ENCODE results near the gene CD247.

The CD247 gene

GRCh38 chr1:167524651-167525050 is 6.3 kb upstream of the CD247 start:
- H3K4me2 ChIP-seq (ENCODE audit: insufficient read depth, low read length), result no peak overlapping the region
- no peaks in the 10 kb centered on the region for H3K79me2 ChIP-seq (ENCODE audit: insufficient read depth, low read length)
- H3K27me3 ChIP-seq (ENCODE audit: insufficient read depth, low read length, poor library complexity), result no peaks in the 10 kb centered on the region
- H3K27ac ChIP-seq (ENCODE audit: low read length), result no peak overlapping the region
- TF ChIP-seq EZH2 (IDR thresholded peaks at IDR 0.05; ENCODE audit: borderline replicate concordance, low read depth, low read length, severe bottlenecking), result no peak
- no peak for TF ChIP-seq CTCF (IDR thresholded peaks at IDR 0.05; ENCODE audit: borderline replicate concordance, extremely low read depth, low read length, poor library complexity, severe bottlenecking)
- no peak overlapping the region for H3K4me3 ChIP-seq (ENCODE audit: low read depth in 1 of 2, low read length in 2 of 2)
- H3K36me3 ChIP-seq (ENCODE audit: insufficient read depth, low read length), result no peaks in the 10 kb centered on the region
- DNase-seq (no peak), ATAC-seq (ENCODE audit: insufficient read depth, low read depth) (no peak)
- no peak overlapping the region for H2AFZ ChIP-seq (ENCODE audit: low read depth, low read length)
- peaks cover 4% of the 10 kb centered on the region for H3K4me1 ChIP-seq (ENCODE audit: insufficient read depth, low read length)
- no peaks in the 10 kb centered on the region for H3K9me3 ChIP-seq (ENCODE audit: insufficient read depth, low read length, severe bottlenecking)
- no peak overlapping the region for H3K9ac ChIP-seq (ENCODE audit: low read depth, low read length)
- H4K20me1 ChIP-seq (ENCODE audit: insufficient read depth, low read length), result no peaks in the 10 kb centered on the region

GRCh38 chr1:167522246-167522645 is 3.9 kb upstream of the CD247 start:
- Histone ChIP-seq H3K9me3 (ENCODE audit: insufficient read depth, low read length, severe bottlenecking) (no peaks in the 10 kb centered on the region), H4K20me1 (ENCODE audit: insufficient read depth, low read length) (no peaks in the 10 kb centered on the region), H3K4me3 (ENCODE audit: low read depth in 1 of 2, low read length in 2 of 2) (no peak overlapping the region), H3K36me3 (ENCODE audit: insufficient read depth, low read length) (no peaks in the 10 kb centered on the region; the same call in 1 of the 2 replicates), H3K9ac (ENCODE audit: low read depth, low read length) (no peak overlapping the region), H3K4me2 (ENCODE audit: insufficient read depth, low read length) (no peak overlapping the region), H3K79me2 (ENCODE audit: insufficient read depth, low read length) (peaks cover 14% of the 10 kb centered on the region), H2AFZ (ENCODE audit: low read depth, low read length) (no peak overlapping the region), H3K27ac (ENCODE audit: low read length) (no peak overlapping the region), H3K4me1 (ENCODE audit: insufficient read depth, low read length) (peaks cover 21% of the 10 kb centered on the region), H3K27me3 (ENCODE audit: insufficient read depth, low read length, poor library complexity) (no peaks in the 10 kb centered on the region)
- TF ChIP-seq CTCF (IDR thresholded peaks at IDR 0.05; ENCODE audit: borderline replicate concordance, extremely low read depth, low read length, poor library complexity, severe bottlenecking) (no peak), EZH2 (IDR thresholded peaks at IDR 0.05; ENCODE audit: borderline replicate concordance, low read depth, low read length, severe bottlenecking) (no peak)
- ATAC-seq (ENCODE audit: insufficient read depth, low read depth), result no peak
- DNase-seq, result no peak

GRCh38 chr1:167520711-167521206 is 2.4 kb upstream of the CD247 start:
- ATAC-seq (ENCODE audit: insufficient read depth, low read depth), result no peak
- no peaks in the 10 kb centered on the region for H3K9me3 ChIP-seq (ENCODE audit: insufficient read depth, low read length, severe bottlenecking)
- TF ChIP-seq EZH2 (IDR thresholded peaks at IDR 0.05; ENCODE audit: borderline replicate concordance, low read depth, low read length, severe bottlenecking) (no peak), CTCF (IDR thresholded peaks at IDR 0.05; ENCODE audit: borderline replicate concordance, extremely low read depth, low read length, poor library complexity, severe bottlenecking) (no peak)
- DNase-seq, result no peak
- H3K27ac ChIP-seq (ENCODE audit: low read length), result no peak overlapping the region
- no peaks in the 10 kb centered on the region for H3K27me3 ChIP-seq (ENCODE audit: insufficient read depth, low read length, poor library complexity)
- peaks cover 35% of the 10 kb centered on the region for H3K4me1 ChIP-seq (ENCODE audit: insufficient read depth, low read length)
- H4K20me1 ChIP-seq (ENCODE audit: insufficient read depth, low read length), result peaks cover 8% of the 10 kb centered on the region; the same call in 1 of the 2 replicates
- no peak overlapping the region for H3K4me2 ChIP-seq (ENCODE audit: insufficient read depth, low read length)
- H3K79me2 ChIP-seq (ENCODE audit: insufficient read depth, low read length), result peaks cover 29% of the 10 kb centered on the region
- H3K36me3 ChIP-seq (ENCODE audit: insufficient read depth, low read length), result peaks cover 8% of the 10 kb centered on the region
- no peak overlapping the region for H2AFZ ChIP-seq (ENCODE audit: low read depth, low read length)
- no peak overlapping the region for H3K4me3 ChIP-seq (ENCODE audit: low read depth in 1 of 2, low read length in 2 of 2)
- H3K9ac ChIP-seq (ENCODE audit: low read depth, low read length), result no peak overlapping the region
